GM18951 (cell line): ENCODE measurements around the gene NFKB2.
A peak's percentile ranks its signal among the peaks of the same experiment; 100 is the strongest.

Experiments used
- POLR2A ChIP-seq: IDR thresholded peaks from 4 replicates; pipeline ENCODE4 v1.6.1; 2011; ENCODE audit warnings: mild to moderate bottlenecking; ENCODE audit not compliant: insufficient read length, insufficient read depth; ENCODE audit errors: extremely low read depth
- in situ Hi-C: fragments of 300-500 bp; cut with MboI; formaldehyde crosslinking; loops from one replicate; pipeline ENCODE4 v1.12.0; 2022; ENCODE audit warnings: low sequenced_read_pairs, mixed read lengths, inconsistent platforms; ENCODE audit not compliant: unreplicated experiment

The NFKB2 gene

DNA sequence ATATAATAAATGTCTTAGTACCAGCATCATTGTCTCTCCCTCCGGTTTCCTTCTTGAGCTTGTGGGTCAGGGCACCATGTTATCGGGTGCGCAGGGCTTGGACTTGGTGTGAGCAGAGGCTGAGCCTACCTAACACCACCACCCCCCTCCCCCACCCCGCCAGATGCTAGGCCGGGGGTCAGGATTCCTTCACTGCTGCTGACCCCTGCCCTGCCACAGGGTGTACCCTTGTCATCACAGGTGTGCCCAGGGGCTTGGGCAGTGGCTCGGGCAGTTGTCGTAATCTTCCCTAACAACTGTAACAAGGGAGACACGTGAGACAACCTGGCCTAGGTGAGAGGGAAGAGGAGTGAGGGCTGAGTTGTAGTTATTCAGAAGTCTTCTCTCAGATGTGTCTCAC lies 12.6 kb upstream of the NFKB2 start:
- TF ChIP-seq POLR2A: no peak
- in situ Hi-C loops: no loop called here

DNA sequence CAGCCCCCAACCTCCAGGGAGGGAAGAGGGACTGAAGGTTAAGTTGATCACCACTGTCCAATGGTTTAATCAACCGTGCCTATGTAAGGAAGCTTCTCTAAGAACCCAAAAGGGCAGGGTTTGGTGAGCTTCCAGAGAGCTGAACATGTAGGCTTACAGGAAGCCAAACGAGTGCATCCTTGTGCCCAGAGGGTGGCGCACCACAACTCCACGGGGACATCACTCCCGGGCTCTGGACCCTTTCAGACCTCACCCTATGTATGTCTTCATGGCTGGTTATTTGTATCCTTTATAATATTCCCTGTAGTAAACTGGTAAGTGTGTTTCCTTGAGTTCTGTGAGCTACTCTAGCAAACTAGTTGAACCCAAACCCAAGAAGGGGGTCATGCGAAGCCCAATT lies 11.5 kb upstream of the NFKB2 start:
- in situ Hi-C loops: no loop called here
- no peak for TF ChIP-seq POLR2A

DNA sequence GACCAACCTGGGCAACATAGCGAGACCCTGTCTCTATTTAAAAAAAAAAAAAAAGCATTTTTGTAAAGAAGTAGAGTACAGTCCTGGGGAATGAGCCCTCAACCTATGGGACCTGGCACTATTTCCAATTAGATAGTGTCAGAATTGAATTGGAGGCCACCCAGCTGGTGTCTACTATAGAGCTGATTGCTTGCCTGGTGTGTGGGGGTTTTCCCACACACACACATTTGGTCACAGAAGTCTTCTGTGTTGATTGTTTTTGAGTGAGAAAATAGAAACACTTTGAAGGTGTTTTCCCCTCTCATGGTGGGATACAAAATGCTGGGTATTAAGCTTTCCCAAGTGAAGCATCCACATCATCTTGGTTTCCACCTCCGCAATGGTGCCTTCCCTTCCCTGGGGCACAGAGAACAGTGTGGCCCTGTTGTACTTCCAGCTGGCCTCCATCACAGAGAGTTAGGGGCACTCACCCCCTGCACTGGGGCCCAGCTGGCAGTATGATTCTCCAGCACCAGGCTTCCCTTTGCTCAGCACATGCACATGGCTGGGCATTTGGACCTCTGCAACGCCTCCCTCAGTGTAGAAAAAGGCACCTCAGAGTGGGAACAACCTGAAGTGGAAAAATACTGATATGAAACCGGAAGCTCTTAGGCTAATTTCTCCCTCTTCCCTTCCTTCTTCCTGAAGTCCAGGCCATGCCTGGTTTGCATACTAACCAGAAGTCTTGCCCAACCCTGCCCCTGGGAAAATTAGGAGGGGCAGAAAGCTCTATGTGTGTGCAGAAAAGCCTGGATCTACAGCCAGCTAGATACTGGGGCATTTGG lies 10.7 kb upstream of the NFKB2 start:
- in situ Hi-C loops: no loop called here
- TF ChIP-seq POLR2A: no peak

DNA sequence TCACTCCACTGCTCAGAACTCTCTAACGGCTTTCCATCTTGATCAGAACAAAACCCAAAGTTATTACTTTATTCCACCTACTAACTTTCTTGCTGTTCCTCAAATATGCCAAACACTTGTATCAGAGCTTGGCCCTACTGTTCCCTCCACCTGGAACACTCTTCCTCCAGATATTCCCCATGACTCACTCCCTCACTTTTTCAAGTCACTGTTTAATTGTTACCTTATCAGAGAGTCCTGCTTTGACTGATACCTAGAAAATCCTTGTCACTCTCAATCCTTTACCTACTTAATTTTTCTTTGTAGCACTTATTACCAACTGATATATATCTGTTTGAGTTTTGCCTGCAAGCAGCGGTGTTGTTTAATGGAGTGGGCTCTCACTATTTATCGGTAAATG lies 5.6 kb upstream of the NFKB2 start:
- TF ChIP-seq POLR2A: no peak
- in situ Hi-C loops: no loop called here

DNA sequence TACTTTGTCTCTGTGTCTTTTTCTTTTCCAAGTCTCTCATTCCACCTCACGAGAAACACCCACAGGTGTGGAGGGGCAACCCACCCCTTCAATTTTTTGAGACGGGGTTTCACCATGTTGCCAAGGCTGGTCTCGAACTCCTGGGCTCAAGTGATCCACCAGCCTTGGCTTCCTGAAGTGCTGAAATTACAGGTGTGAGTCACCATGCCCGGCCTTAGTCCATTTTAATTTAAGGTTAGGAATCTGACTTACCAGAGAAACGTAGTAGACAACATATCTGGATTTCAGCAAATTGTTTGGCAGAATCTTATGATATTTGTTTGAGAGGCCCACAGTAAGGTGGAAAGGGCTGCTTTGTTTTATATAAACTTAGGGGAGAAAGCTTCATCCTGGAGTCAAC lies 3.2 kb upstream of the NFKB2 start:
- in situ Hi-C loops: no loop called here
- no peak for TF ChIP-seq POLR2A

DNA sequence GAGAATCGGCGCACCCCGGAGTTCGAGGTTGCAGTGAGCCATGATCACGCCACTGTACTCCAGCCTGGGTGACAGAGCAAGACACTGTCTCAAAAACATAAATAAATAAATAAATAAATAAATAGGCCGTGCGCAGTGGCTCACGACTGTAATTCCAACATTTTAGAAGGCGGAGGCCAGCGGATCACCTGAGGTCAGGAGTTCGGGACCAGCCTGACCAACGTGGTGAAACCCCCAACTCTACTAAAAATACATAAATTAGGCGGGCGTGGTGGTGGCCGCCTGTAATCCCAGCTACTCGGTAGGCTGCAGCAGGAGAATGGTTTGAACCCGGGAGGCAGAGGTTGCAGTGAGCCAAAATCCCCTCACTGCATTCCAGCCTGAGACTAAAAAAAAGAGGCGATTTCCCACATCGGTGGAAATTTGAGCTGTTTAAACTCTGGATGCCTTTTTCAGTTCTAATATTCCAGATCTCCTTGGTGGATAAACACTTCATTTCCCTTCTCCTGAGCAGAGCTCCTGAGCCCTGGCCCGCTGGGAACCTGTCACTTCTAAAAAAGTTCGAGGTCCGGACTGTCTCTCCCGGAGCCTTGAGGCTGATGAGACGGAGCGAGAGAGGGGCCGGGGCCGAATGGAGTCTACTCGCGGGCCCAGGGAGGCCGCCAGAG lies 2.0 kb upstream of the NFKB2 start:
- no peak for TF ChIP-seq POLR2A
- in situ Hi-C loops: no loop called here

DNA sequence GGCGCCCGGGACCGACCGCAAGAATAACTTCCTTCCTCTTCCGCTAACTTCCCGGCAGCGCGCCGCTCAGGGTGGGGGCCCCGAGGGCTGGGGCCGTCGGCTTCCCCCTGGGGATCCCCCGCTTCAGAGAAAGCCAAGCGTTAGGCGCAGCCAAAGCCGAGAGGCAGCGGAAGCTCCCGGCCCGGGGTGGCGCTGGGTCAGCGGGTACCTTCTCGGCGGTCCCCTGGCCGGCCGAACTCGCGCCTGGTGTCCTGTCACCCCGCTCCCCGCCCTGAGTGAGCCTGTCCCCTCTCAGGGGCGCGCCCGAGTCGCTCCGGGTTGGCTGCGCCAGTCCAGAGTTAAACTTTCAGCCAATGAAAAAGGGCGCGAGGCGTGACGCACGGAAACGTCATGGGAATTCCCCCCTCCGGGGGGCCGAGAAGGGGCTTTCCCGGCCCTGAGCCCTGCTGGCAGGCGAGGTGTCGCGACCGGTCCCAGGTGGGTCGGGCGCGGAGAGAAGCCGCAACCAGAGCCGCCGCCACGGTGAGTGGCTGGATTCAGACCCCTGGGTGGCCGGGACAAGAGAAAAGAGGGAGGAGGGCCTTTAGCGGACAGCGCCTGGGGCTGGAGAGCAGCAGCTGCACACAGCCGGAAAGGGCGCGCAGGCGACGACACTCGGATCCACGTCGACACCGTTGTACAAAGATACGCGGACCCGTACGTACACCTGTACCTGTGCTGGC lies 1.3 kb upstream of the NFKB2 start:
- in situ Hi-C loops: no loop called here
- peak; percentile 82 for TF ChIP-seq POLR2A

DNA sequence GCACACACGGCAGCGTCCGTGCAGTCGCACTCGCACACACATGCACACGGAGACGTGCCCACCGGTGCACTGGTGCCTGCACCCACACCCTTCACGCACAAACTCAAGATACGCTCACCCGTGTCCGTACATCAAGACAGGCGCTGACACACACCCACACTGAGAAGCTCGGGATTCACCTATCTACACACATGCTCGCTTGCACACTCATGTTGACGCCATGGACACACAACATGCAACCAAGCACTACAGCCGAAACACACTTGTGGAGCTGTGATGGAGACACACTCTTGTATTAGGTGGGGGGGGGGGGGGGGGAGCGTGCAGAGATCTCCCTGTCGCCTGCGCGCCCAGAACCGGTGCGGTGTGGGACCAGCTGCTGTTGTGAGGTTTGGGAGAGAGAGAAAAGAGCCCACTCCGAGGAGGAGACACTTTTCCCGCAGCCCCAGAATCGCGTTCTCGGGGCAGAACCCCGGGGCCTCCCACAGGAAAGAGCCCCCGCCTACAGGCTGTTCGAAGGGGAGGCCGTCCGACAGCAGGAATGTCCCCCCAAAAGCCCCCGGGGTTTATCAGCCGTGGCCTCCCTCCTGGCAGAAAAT lies 605 bp upstream of the NFKB2 start:
- in situ Hi-C loops: no loop called here

DNA sequence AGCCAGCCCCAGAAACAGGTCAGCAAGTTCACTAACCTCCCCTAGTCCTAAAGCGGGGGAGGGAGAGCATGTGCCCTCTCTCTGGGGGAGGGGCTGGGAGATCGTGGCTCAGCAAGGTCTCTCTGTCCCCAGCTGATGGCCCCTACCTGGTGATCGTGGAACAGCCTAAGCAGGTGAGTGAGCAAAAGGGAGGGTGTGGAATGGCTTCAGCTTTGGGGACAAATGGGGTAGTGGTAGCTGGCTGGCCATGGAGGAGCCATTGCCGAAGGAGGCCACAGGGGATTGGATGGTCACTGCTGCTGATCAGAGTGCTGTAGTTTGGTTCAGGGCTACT lies 779 bp downstream of the NFKB2 start:
- no peak for TF ChIP-seq POLR2A
- in situ Hi-C loops: no loop called here

More for the DNA sequence above, 605 bp upstream of the NFKB2 start:
- TF ChIP-seq POLR2A: no peak

DNA sequence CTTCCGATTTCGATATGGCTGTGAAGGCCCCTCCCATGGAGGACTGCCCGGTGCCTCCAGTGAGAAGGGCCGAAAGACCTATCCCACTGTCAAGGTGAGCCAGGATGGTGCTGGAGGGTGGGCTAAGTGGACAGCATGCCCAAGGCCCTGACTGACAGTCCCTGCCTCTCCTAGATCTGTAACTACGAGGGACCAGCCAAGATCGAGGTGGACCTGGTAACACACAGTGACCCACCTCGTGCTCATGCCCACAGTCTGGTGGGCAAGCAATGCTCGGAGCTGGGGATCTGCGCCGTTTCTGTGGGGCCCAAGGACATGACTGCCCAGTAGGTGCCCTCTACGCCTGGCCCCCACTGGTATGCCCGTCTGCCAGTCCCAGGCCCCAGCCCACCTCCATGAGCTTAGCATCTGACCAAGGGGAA lies 1.2 kb downstream of the NFKB2 start:
- in situ Hi-C loops: no loop called here
- no peak for TF ChIP-seq POLR2A

DNA sequence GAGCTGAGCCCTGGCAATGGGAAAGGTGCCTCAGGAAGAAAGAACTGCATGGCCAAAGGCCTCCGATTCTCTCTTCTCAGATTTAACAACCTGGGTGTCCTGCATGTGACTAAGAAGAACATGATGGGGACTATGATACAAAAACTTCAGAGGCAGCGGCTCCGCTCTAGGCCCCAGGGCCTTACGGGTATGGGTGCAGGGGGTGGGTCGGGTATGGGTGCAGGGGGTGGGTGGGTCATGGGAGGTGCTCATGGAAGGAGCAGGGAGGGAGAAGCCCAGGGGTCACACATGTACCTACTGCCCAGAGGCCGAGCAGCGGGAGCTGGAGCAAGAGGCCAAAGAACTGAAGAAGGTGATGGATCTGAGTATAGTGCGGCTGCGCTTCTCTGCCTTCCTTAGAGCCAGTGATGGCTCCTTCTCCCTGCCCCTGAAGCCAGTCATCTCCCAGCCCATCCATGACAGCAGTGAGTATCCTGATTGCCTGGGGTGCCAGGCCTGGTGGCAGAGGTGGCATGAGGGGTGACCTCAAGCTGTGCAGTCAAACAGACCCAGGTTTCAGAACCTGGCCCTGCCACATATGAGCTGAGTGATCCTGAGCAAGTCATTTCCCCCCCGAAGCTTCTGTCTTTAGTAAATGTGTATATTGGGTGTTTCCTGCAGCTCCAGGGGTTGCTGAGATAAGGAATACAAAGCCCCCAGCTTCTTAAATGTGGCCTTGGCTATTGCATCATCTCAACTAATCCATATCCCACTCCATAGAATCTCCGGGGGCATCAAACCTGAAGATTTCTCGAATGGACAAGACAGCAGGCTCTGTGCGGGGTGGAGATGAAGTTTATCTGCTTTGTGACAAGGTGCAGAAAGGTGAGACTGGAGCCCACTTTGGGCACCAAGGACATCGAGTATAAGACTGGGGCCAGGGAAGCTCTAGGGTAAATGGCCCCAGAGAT lies 2.0 kb downstream of the NFKB2 start:
- in situ Hi-C loops: no loop called here

DNA sequence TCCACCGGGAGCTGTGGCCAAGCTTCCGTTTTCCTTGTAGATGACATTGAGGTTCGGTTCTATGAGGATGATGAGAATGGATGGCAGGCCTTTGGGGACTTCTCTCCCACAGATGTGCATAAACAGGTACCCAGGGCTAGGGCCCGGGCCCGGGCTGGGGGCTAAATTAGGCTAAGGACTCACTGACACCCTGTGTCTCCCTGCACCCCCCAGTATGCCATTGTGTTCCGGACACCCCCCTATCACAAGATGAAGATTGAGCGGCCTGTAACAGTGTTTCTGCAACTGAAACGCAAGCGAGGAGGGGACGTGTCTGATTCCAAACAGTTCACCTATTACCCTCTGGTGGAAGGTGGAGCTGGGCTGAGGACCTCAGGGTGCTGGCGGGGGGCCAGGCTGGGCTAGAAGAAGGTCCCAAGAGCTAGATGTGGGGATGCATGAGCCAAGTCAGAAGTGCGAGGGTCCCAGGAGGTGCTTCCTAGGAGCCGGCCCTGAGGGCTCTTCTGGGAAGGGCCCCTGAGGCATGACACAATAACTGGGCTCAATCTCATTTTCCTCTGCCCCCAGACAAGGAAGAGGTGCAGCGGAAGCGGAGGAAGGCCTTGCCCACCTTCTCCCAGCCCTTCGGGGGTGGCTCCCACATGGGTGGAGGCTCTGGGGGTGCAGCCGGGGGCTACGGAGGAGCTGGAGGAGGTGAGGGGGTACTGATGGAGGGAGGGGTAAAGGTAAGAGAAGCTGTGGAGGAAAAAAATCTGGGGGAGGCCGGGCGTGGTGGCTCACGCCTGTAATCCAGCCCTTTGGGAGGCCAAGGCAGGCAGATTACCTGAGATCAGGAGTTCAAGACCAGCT lies 2.9 kb downstream of the NFKB2 start:
- no peak for TF ChIP-seq POLR2A
- in situ Hi-C loops: no loop called here

More for the DNA sequence above, 2.0 kb downstream of the NFKB2 start:
- TF ChIP-seq POLR2A: no peak
